Coronary artery (tissue), 2 donors: ENCODE data around the gene ISY1.

Source experiments
- DNase-seq: peaks from one replicate; pipeline ENCODE4 v3.0.0-alpha.2; 2017; ENCODE audit warnings: low spot score
- H3K27ac ChIP-seq, 2 donors: fragments of 200-600 bp; sonication (generic); one replicate each; pipeline ENCODE4 v1.5.1; 2016 to 2019
- H3K4me3 ChIP-seq: fragments of 200-600 bp; sonication (generic); 2 replicates; pipeline ENCODE4 v1.5.1; 2016; ENCODE audit warnings: mild to moderate bottlenecking, moderate library complexity
- CTCF ChIP-seq: fragments of 200-600 bp; sonication (generic); IDR thresholded peaks from one replicate; pipeline ENCODE4 v1.5.1; 2019; ENCODE audit warnings: antibody characterized with exemption

Gene ISY1

GRCh38 chr3:129081503-129081902, 79.4 kb downstream of the ISY1 start:
- no peak for DNase-seq
- H3K4me3 ChIP-seq = no peak overlapping the region
- TF ChIP-seq CTCF = no peak
- H3K27ac ChIP-seq = no peak overlapping the region

- DNase-seq = no peak
- Histone ChIP-seq H3K27ac (no peak overlapping the region), H3K4me3 (no peak overlapping the region)
- TF ChIP-seq CTCF = no peak
These were observed 82.4 kb downstream of the ISY1 start for GRCh38 chr3:129078510-129078909.
